Activated gamma-delta T cell treated with anti-CD3 and anti-CD28 coated beads, Interleukin-2, amount 50 U/mL, for 16 hours (primary cell): ENCODE results near the gene NOTUM.
A peak's percentile ranks its signal among the peaks of the same experiment; 100 is the strongest.

Experiments
- DNase-seq: peaks from one replicate; pipeline ENCODE4 v3.0.0-alpha.2; 2020; ENCODE audit warnings: low read depth

The NOTUM gene

GRCh38 chr17:81977211-81977808 is 16.3 kb upstream of the NOTUM start, which contains the start of gene ASPSCR1:
Gene ASPSCR1 (plus strand): TSS chr17:81977629. CDS start chr17:81977647, 18 bp downstream.
- DNase-seq, result peak; percentile 86

DNA sequence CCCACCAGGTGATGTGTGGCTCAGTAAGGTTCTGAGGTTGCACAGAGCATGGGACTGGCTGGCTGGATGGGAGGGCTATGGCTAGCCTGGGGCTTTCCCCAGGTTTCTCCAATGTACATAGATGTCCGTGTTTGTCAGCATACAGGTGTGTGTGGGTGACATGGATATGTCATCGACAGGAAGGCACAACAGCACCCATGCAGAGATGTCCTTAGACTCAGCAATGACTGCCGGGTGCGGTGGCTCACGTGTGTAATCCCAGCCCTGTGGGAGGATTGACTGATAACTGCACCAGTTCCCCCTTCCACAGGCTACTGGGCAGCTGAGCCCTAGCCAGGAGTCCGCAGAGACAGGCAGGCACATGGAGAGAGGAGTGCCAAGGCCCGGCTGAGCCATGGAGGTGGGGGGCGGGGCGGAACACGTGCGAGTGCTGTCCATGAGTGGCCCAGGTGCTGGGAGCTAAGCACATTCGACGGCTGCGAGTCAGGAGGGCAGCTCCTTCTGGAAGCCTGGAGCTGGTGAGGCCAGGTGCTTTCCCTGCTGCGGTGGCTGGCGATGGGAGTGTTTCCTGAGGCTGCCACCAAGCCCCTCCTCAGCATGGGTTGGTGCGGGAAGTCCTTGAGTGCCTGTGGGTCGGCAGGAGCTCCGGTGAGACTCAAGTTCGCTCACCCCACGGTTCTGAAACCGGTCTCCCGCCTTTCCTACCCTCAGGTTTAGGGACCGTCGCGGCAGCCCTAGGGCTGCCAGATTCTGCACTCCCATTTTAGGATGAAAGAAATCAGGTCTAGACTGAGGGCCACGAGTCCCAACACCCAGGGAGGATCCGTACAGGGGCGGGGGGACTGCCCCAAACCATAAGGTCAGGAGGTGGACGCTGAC is 15.6 kb upstream of the NOTUM start:
- no peak for DNase-seq

DNA sequence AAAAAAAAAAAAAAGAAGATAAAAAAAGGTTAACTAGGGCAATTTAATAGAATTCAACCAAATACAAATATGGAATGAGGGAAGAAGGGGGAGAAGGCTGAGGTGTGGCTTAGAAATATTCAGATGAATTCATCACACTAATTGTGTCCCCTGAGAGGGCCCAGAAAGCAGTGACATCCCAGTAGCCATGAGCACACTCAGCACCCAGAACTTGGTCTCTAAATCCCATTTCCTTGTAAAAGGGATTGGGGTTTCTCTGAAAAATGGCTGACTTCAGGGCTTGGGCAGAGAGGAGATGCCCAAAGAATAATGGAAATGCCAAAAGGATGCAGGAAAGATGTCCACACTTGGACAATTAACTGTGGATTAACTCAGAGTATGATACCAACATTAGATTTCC is 12.4 kb upstream of the NOTUM start:
- no peak for DNase-seq

GRCh38 chr17:81968850-81969812 is 8.1 kb upstream of the NOTUM start:
- no peak for DNase-seq

DNA sequence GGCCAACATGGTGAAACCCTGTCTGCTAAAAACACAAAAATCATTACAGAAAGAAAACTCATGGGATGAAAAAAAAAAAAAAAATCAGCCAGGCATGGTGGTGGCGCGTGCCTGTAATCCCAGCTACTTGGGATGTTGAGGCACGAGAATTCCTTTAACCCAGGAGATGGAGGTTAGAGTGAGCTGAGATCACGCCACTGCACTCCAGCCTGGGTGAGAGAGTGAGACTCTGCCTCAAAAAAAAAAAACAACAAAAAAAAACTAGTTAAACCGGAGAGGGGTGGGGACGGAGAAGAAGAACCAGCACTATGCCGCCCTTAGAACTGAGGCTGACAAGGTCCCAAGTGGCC is 7.4 kb upstream of the NOTUM start:
- no peak for DNase-seq

DNA sequence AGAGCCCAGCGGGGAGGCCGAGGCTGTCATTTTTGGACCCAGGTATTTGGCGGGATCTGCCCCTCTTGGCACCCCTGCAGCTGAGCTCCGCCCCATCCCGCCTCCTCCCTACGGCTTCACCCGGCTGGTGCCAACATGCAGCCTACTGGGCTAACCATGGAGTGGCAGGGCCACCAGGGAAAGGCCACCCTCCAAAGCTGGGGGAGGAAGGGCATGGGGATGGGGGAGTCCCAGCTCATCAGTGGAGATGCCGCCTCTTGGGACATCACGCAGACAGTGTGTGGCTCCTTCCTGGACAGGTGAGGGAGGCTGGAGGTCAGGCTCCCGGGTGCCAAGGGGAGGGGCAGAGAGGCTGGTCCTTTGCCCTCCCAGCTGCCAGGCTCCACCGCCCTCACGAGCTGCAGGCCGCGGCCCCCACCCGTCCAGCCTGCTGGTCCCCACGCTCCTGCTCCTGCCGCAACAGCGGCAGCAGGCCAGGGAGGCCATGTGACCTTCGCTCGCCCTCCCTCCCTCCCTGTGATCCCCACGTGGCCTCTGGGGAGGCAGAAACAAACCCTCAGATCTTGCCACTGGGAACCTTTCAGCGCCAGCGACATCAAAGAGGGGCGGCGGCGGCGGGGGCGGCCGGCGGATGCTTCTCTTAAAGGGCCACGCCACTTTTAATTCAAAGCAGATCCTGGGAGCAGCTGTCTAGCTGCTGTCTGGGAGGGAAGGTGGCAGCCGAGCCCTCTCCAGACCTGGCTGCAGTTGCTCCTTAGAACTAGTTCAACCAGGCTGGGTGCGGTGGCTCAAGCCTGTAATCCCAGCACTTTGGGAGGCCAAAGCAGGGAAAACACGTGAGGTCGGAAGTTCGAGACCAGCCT is 6.8 kb upstream of the NOTUM start:
- DNase-seq, result peak; percentile 82

GRCh38 chr17:81967244-81967532 is 6.2 kb upstream of the NOTUM start:
- DNase-seq, result no peak

DNA sequence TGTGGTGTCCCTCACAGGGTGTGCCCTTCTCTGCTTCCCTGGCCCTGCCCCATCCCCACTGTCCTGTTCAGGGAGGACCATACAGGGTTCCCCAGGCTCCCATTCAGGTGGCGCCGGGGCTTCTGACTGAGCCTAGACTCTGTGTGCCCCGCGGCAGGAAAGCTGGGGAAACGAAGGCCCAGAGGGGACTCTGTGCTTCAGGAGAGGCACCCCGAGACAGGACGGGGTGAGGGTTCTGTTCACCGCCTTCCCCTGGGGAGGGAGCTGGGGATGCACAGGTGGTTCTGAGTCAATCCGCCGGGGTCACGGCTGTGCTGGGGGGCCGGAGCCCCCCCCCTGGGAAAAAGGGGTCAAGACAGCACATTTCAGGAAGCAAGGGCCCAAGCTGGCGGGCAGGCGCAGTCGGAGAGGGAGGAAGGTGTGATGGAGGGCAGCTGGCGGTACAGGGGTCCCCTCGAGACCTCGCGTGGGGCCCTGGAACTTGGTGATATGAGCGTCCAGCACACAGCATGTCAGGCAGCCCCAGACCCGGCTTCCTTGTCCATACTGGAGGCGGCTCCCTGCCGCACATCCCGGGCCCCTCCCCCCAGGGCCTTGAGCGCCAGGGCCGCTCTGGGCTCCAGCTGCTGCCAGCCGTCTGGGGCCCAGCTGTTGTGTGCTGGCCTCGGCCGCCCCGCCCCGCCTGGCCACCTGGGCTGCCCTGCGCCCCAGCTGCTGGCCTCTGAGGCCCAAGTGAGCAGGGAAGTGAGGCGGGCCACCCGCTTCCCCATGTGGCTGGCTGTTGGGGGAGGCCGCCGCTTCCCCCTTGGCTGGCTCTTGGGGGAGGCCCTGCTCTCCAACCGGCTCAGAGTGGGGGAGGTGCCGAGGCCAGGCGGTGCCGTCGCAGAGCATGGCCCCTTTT is 5.6 kb upstream of the NOTUM start:
- no peak for DNase-seq

- no peak for DNase-seq
Measured at GRCh38 chr17:81964081-81964849, 3.3 kb upstream of the NOTUM start.

DNA sequence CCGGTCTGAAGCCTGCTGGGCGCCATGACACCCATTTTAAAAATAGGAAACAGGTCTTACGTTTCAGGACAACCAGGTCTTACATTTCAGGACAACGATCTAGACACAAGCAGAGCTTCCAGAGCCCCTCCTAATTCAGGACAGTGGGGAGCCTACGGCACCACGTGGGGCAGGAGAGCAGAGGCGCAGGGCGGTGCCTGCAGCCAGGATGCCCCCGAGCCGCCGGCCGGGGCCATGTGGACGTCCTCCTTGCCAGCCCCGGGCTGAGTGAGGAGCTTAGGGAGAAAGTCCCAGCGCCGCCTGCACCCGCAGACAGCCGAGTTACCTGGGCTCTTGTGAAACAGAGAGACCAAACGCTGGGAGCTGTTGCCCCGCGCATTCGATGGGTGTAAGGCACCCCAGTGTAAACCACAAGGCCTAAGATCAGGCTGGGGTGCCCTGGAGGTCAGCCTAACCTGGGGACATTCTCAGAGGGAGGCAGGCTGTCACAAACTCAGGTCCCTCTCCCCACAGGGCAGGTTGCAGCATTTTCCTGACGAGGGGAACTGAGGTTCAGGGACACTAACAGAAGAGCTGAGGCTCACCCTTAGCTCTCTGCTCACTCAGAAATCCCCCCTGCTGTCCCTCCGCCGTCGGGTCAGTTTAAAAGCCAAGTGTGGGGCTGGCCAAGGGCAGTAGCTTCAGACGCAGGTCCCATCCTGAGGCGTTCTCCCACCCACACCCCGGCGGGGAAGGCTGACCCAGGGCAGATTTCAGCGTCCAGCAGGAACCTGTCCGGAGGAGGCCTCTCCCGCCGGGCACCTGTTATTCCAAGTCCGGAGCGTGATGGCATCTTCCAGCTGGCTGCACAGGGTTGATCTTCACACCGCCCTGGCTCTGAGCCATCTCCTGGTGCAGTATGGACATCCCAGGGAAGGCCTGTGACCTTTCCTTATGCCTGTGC is 1.8 kb upstream of the NOTUM start:
- no peak for DNase-seq

GRCh38 chr17:81961521-81962498 is 823 bp upstream of the NOTUM start:
- DNase-seq, result no peak

DNA sequence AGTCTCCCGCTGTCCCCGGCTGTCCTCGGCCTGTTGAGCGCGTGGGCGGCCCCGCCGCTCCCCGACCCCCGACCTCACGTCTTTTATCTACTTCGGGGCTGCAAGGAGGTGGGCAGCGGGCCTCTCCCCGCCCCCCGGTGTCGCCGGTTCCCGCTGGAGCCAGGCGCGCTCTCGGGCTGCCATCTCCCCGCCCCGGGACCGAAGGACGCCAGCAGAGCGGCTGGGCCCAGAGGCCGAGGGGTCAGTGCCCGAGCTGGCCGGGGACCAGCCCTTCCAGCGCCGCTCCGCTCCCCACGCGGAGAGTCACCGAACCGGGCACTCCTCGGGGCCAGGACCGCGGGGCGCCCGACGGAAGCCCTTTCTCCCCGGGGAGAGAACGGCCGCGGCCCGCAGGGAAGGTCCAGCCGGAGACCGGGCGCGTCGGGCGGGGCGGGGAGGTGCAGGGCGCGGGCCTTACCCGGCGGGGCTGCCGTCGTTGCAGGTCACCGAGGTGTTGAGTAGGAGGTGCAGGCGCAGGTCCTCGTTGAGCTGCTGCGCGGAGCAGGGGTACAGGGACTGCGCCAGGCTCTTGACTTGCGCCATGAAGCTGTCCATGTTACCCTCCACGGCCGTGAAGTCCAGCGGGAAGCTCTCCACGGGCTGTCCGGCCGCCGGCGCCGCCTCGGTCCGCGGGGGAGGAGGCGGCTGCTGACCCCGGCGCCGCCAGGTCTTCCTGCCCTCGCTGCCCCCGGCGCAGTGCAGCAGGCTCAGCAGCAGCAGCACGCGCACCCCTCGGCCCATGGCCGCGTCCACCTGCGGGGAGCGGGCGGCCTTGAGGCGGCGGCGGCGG is 643 bp downstream of the NOTUM start:
- no peak for DNase-seq

GRCh38 chr17:81959362-81960129 is 1.4 kb downstream of the NOTUM start:
- DNase-seq, result peak; percentile 68

- DNase-seq, result no peak
Measured at GRCh38 chr17:81958633-81959342, 2.2 kb downstream of the NOTUM start.
